Hepatocyte (in vitro differentiated cells): Measurements from ENCODE around the gene FPR1.

Experiments
- CTCF ChIP-seq: fragments of 200-600 bp; sonication (generic); IDR thresholded peaks from 2 replicates; pipeline ENCODE4 v1.5.1; 2016; ENCODE audit warnings: antibody characterized with exemption, mild to moderate bottlenecking; ENCODE audit not compliant: poor library complexity
- EZH2 ChIP-seq: fragments of 200-600 bp; sonication (generic); IDR thresholded peaks from 2 replicates; pipeline ENCODE4 v1.6.1; 2016; ENCODE audit warnings: antibody characterized with exemption, mild to moderate bottlenecking, borderline replicate concordance
- EZH2phosphoT487 ChIP-seq: fragments of 200-600 bp; sonication (generic); IDR thresholded peaks from one replicate; pipeline ENCODE4 v1.6.1; 2018; ENCODE audit warnings: antibody characterized with exemption, mild to moderate bottlenecking, low read depth, moderate library complexity; ENCODE audit not compliant: unreplicated experiment, severe bottlenecking

- TF ChIP-seq CTCF: no peak
- no peak for TF ChIP-seq EZH2
- TF ChIP-seq EZH2phosphoT487: no peak
Measured at GRCh38 chr19:51761696-51762095, 10.0 kb upstream of the FPR1 start.
